Measurements from ENCODE around the gene ZMYND10.

DNA sequence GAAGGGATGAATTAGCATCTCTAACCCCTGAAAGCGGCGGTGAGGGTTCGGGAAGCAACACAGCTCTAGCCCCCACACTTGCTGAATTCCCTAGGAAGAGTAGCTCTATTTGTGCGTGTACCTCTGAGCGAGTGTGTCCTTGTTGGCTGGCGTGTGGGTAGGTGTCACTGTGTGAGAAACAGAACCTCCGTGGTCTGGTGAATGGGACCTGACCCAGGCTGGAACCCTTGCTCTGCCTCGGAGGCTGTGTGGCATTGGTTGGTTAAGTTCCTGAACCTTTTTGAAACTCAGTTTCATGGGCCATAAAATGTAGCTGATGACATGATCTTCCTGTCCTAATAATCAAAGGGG, 14.2 kb upstream of the ZMYND10 start:
- TF ChIP-seq, protein P1, sequence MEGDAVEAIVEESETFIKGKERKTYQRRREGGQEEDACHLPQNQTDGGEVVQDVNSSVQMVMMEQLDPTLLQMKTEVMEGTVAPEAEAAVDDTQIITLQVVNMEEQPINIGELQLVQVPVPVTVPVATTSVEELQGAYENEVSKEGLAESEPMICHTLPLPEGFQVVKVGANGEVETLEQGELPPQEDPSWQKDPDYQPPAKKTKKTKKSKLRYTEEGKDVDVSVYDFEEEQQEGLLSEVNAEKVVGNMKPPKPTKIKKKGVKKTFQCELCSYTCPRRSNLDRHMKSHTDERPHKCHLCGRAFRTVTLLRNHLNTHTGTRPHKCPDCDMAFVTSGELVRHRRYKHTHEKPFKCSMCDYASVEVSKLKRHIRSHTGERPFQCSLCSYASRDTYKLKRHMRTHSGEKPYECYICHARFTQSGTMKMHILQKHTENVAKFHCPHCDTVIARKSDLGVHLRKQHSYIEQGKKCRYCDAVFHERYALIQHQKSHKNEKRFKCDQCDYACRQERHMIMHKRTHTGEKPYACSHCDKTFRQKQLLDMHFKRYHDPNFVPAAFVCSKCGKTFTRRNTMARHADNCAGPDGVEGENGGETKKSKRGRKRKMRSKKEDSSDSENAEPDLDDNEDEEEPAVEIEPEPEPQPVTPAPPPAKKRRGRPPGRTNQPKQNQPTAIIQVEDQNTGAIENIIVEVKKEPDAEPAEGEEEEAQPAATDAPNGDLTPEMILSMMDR (IDR thresholded peaks at IDR 0.05; ENCODE audit: extremely low read depth in 1 of 2, insufficient read depth in 1 of 2, low read depth in 1 of 2, low read length in 2 of 2), result no peak
- TF ChIP-seq POLR2AphosphoS5 (IDR thresholded peaks at IDR 0.05; ENCODE audit: insufficient read depth, low read depth, low read length), result no peak
- no peak for TF ChIP-seq FOS (IDR thresholded peaks at IDR 0.05; ENCODE audit: borderline replicate concordance, insufficient read depth, low read length)
- TF ChIP-seq JUN (IDR thresholded peaks at IDR 0.05; ENCODE audit: borderline replicate concordance, insufficient read depth, insufficient read length, low read depth), result no peak

All from endothelial cell of umbilical vein (primary cell).